ENCODE data around the gene EVX2. TPM values are rescaled to one million over a fixed set of nuclear protein-coding genes. Genes with fewer than 3 reads are reported as not detected.

Gene EVX2
- polyA plus RNA-seq, 3 donors: 0.04 TPM; not detected in 2

- no peak for DNase-seq (ENCODE audit: low read depth in 3 of 3, low spot score in 2 of 3)
These were observed 14.1 kb upstream of the EVX2 start for GRCh38 chr2:176097820-176098365.

GRCh38 chr2:176096986-176097819 is 13.4 kb upstream of the EVX2 start:
- no peak for DNase-seq (ENCODE audit: low read depth in 3 of 3, low spot score in 2 of 3)

- no peak for DNase-seq (ENCODE audit: low read depth in 3 of 3, low spot score in 2 of 3)
These were observed 12.7 kb upstream of the EVX2 start for GRCh38 chr2:176096243-176096985.

GRCh38 chr2:176095421-176095820 is 11.7 kb upstream of the EVX2 start:
- DNase-seq (ENCODE audit: low read depth in 3 of 3, low spot score in 2 of 3): no peak

GRCh38 chr2:176094349-176094748 is 10.6 kb upstream of the EVX2 start:
- DNase-seq (ENCODE audit: low read depth in 3 of 3, low spot score in 2 of 3): no peak

GRCh38 chr2:176093898-176094249 is 10.1 kb upstream of the EVX2 start:
- DNase-seq (ENCODE audit: low read depth in 3 of 3, low spot score in 2 of 3): no peak

- no peak for DNase-seq (ENCODE audit: low read depth in 3 of 3, low spot score in 2 of 3)
These were observed 9.6 kb upstream of the EVX2 start for GRCh38 chr2:176093145-176093897.

- DNase-seq (ENCODE audit: low read depth in 3 of 3, low spot score in 2 of 3): no peak
These were observed 8.7 kb upstream of the EVX2 start, which contains the start of gene HOXD13 for GRCh38 chr2:176092270-176093144. HOXD13 (plus strand) TSS chr2:176092721; CDS start chr2:176092891, 170 bp downstream.

GRCh38 chr2:176091329-176092258 is 7.8 kb upstream of the EVX2 start:
- DNase-seq (ENCODE audit: low read depth in 3 of 3, low spot score in 2 of 3): no peak

GRCh38 chr2:176090862-176091261 is 7.1 kb upstream of the EVX2 start:
- no peak for DNase-seq (ENCODE audit: low read depth in 3 of 3, low spot score in 2 of 3)

GRCh38 chr2:176089843-176090395 is 6.2 kb upstream of the EVX2 start:
- no peak for DNase-seq (ENCODE audit: low read depth in 3 of 3, low spot score in 2 of 3)

GRCh38 chr2:176088937-176089842 is 5.4 kb upstream of the EVX2 start:
- DNase-seq (ENCODE audit: low read depth in 3 of 3, low spot score in 2 of 3): no peak

- no peak for DNase-seq (ENCODE audit: low read depth in 3 of 3, low spot score in 2 of 3)
These were observed 4.5 kb upstream of the EVX2 start for GRCh38 chr2:176088048-176088936.

- no peak for DNase-seq (ENCODE audit: low read depth in 3 of 3, low spot score in 2 of 3)
These were observed 3.7 kb upstream of the EVX2 start for GRCh38 chr2:176087330-176088047.

GRCh38 chr2:176085861-176086771 is 2.4 kb upstream of the EVX2 start:
- no peak for DNase-seq (ENCODE audit: low read depth in 3 of 3, low spot score in 2 of 3)
